ENCODE data around the gene EFHC1.

Gene EFHC1

DNA sequence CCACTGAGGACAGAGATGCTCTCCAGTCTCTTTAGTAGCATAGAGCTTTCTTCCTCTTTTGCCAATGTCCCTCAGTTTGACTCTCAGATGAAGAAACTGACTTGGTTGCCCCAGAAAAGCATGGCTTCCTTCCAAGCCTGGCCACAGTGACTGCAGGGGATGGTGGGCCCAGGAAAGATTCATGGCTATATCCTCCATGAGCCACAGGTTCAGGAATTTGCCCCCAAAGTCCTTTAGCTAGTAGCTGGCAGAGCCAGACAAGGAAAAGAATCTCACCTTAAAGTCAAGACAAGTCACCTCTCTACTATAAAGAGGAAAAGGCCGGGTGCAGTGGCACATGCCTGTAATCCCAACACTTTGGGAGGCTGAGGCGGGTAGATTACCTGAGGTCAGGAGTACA is 113.3 kb downstream of the EFHC1 start:
- Mint-ChIP-seq H3K4me1 (peaks cover 23% of the 10 kb centered on the region), H3K9me3 (no peaks in the 10 kb centered on the region), H3K27me3 (no peaks in the 10 kb centered on the region), H3K27ac (no peak overlapping the region), H3K36me3 (peaks cover 10% of the 10 kb centered on the region), H3K4me3 (no peak overlapping the region)
- ATAC-seq (ENCODE audit: low read depth) (no peak), DNase-seq (ENCODE audit: low spot score in 2 of 2) (no peak)

DNA sequence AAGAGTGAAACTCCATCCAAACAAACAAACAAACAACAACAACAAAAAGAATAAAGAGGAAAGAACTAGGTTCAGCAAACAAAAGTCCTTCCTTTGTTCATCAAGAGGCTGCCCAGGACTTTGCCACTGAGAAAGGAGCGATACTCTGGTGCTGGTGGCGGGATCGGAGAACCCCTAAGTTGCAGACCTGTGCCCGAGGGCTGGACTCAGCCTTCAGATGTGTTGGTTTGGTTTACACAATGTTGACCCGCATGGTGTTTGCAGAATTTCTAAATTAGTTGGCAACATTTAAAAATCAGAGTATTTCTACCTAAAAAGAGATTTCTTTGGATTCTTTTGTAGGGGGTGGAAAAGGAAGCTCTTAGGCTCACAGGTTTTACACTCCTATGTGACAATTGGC is 114.2 kb downstream of the EFHC1 start:
- Mint-ChIP-seq H3K27ac (no peak overlapping the region), H3K4me1 (peaks cover 23% of the 10 kb centered on the region), H3K36me3 (peaks cover 10% of the 10 kb centered on the region)

DNA sequence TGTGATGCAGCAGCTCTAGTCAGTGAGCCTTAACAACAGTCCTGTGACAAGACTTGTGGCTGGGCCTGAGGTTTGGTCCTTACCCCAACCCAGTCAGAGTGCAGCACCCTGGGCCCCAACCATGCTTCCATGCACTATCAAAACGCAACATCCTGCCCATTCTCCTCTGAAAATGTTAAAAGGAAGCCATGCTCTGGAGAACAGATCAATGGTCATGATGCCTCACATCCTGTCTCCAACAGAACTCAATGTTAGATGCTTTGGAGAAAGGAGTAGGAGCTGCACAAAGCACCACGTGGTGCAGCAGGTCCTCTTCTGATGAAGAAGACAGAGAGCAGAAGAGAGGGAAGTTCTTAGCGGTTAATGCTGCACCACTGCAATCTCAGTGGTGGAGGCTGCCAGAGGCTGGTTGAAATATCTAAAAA is 114.8 kb downstream of the EFHC1 start:
- no peak for ATAC-seq (ENCODE audit: low read depth)
- Mint-ChIP-seq H3K27me3 (no peaks in the 10 kb centered on the region), H3K27ac (no peak overlapping the region), H3K4me3 (no peak overlapping the region), H3K36me3 (peaks cover 10% of the 10 kb centered on the region), H3K9me3 (no peaks in the 10 kb centered on the region), H3K4me1 (peaks cover 24% of the 10 kb centered on the region)
- DNase-seq (ENCODE audit: low spot score in 2 of 2) = no peak

More for the DNA sequence above, 114.2 kb downstream of the EFHC1 start:
- no peaks in the 10 kb centered on the region for H3K9me3 Mint-ChIP-seq
- H3K4me3 Mint-ChIP-seq = no peak overlapping the region
- DNase-seq (ENCODE audit: low spot score in 2 of 2) (no peak), ATAC-seq (ENCODE audit: low read depth) (no peak)
- H3K27me3 Mint-ChIP-seq = no peaks in the 10 kb centered on the region

DNA sequence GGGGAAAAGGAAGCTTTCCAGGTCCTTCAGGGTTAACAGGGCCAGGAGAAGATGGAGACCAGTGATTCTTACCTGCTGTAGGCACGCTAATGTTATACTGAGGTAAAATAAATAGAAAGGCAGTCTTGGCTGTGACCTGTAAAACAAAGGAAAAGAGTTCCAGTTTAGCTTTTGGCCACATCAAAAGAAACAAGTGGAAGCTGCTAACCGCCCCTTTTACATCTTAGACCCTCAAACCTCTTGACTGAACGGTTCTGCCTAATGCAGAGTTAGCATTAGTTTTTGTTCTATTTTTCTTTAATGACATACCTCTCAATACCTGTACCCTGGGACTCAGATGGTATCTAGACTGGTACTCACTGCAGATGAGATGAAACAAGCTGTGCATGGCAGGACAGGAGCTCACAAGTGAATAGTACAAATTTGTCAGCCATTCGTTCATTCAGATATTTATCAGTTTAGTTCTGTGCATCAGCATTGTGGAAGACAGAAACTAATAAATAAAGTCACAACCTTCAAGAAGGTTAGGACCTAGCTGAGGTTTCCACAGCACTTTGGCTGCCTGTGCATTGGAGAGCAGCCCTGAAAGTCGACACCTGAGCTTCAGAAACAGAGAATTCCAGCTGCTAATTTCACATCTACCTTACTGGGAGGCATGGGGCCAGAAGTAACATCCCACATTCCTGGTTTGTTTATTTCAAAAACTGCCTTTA is 115.7 kb downstream of the EFHC1 start:
- no peak for ATAC-seq (ENCODE audit: low read depth)
- H3K9me3 Mint-ChIP-seq = no peaks in the 10 kb centered on the region
- no peaks in the 10 kb centered on the region for H3K27me3 Mint-ChIP-seq
- no peak overlapping the region for H3K27ac Mint-ChIP-seq
- H3K4me3 Mint-ChIP-seq = no peak overlapping the region
- H3K4me1 Mint-ChIP-seq = peaks cover 30% of the 10 kb centered on the region
- peaks cover 10% of the 10 kb centered on the region for H3K36me3 Mint-ChIP-seq
- DNase-seq (ENCODE audit: low spot score in 2 of 2) = no peak

DNA sequence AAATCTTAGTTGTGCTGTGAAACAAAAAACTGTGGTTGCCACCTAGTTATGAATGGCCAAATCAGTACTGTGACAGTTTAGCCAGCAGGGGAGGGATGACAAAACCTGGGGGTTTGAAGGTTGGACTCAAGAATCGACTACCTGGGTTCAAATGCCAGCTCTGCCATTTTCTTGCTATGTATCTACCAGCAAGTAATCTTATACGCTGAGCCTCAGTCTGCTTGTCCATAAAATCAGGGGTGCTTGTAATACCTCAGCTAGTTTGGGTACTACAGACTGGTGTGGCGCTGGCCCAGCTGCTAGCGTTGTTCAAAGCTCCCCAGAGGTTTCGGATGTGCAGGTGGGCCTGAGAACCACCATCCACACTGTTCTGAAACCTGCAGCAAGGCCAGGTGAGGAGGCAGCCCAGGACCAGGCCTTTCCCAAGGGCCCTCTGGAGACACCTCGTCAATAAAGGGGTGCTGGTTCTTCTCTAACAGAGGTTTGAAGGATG is 116.3 kb downstream of the EFHC1 start:
- Mint-ChIP-seq H3K4me3 (no peak overlapping the region), H3K9me3 (no peaks in the 10 kb centered on the region), H3K27me3 (no peaks in the 10 kb centered on the region), H3K36me3 (peaks cover 10% of the 10 kb centered on the region), H3K4me1 (peaks cover 29% of the 10 kb centered on the region), H3K27ac (no peak overlapping the region)
- ATAC-seq (ENCODE audit: low read depth) (no peak), DNase-seq (ENCODE audit: low spot score in 2 of 2) (no peak)

DNA sequence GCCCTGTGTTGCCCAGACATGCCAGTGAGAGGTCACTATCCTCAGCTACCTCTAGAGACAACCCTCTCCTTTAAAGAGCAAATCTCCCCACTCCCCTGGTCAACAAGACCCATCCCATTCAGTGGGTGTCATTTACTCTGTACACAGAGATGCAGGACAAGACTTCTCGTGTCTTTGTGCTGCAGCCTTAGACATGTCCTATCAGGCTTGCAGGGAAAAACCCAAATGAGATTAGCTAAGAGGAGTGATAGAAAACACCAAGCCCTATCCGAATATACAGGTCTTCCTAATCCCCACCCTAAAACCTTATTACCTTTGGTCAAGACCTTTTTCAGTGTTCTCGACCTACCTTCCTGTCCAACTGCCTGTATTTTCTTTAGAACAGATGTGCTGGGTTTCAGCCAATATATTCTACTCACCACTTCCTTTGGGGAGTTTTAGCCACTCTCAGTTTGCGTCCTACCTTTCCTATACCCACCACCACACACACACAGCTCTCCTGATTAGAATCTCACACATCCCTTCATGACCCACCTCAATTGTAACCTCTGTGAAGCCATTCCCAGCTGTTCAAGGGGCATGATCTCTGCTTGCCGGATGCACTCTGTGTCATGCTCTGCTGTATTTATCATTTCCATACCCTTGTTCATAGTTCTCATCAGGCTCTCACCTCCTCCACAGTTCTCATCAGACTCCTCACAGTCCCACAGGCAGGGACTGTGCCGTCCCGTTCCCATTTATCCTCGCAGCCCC is 117.0 kb downstream of the EFHC1 start:
- Mint-ChIP-seq H3K27me3 (no peaks in the 10 kb centered on the region), H3K4me3 (no peak overlapping the region), H3K27ac (peak overlapping the region; percentile 43), H3K36me3 (peaks cover 7% of the 10 kb centered on the region), H3K4me1 (peaks cover 27% of the 10 kb centered on the region), H3K9me3 (no peaks in the 10 kb centered on the region)
- DNase-seq (ENCODE audit: low spot score in 2 of 2) = no peak
- peak; percentile 37 for ATAC-seq (ENCODE audit: low read depth)

DNA sequence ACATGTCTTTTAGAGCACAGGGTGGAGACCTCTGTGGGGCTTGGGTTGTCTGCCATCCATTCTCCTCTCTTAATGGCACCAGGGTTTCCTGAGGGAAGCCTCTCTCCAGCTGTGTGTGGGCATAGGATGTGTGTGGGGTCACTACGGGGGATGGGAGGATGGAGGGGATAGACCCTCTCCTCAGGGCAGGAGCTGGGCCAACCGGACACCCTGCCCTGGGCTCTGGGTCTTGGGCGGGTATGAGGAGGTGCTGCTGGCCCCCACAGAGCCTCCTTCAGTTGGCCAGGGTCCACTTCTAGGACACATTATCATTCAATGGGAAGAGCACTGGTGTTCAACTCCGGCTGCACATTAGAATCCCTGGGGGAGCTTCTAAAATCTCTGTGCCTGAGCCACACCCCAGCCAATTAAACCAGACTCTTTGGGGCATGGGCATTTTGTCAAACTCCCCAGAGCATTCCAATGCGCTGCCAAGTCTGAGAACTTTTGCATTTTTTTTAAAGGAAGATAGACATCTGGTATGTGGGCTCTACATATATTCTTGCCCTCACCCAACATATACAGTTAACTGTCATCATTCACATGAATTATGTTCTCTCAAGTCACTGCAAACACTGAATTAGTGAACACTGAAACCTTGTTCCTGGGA is 118.2 kb downstream of the EFHC1 start:
- no peaks in the 10 kb centered on the region for H3K9me3 Mint-ChIP-seq
- H3K36me3 Mint-ChIP-seq = peaks cover 7% of the 10 kb centered on the region
- ATAC-seq (ENCODE audit: low read depth) = no peak
- no peak for DNase-seq (ENCODE audit: low spot score in 2 of 2)
- H3K4me3 Mint-ChIP-seq = no peak overlapping the region
- no peaks in the 10 kb centered on the region for H3K27me3 Mint-ChIP-seq
- peaks cover 27% of the 10 kb centered on the region for H3K4me1 Mint-ChIP-seq
- H3K27ac Mint-ChIP-seq = peak overlapping the region; percentile 43

DNA sequence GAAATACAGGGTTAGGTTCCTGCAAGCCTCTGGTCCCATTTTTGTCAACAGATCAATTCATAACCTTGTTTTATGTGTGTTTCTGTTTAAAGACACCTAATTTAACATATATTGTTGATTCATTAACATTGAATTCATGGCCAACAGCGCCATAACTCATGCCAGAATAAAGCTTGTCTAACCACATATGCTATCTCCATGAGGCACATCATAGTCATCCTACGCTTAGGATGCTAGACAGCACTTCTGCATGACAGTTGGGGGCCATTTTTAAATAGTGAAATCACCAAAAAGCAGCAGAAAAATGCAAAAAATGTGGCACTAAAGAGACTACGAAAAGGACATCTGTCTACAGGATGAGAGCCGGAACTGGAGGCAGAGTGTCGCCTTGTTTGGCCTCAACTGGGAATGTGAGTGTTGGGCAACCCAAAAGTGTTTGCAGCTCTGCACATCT is 118.8 kb downstream of the EFHC1 start:
- H3K4me1 Mint-ChIP-seq = peaks cover 27% of the 10 kb centered on the region

DNA sequence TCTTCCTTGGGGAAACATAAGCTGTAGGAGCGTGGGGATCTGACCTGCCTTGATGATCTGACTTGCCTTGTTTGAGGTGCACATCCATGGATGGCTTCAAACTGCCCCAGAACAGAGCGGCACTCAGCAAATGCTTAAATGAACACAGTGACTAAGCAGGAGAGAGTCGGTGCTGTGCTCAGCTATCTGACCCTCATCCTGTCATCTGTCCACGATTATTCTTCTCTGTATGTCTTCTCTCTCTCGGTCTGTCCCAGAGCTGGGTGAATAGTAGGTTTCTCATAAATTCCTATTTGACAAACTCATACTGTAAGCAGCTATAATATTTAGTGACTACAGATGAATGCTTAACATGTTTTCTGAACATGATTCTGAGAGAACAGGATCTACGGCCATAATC is 119.5 kb downstream of the EFHC1 start:
- H3K9me3 Mint-ChIP-seq = no peaks in the 10 kb centered on the region
- peaks cover 10% of the 10 kb centered on the region for H3K36me3 Mint-ChIP-seq
- ATAC-seq (ENCODE audit: low read depth) (no peak), DNase-seq (ENCODE audit: low spot score in 2 of 2) (no peak)
- no peak overlapping the region for H3K4me3 Mint-ChIP-seq
- H3K4me1 Mint-ChIP-seq = peaks cover 31% of the 10 kb centered on the region
- H3K27ac Mint-ChIP-seq = peak overlapping the region; percentile 30
- no peaks in the 10 kb centered on the region for H3K27me3 Mint-ChIP-seq

More for the DNA sequence above, 118.8 kb downstream of the EFHC1 start:
- ATAC-seq (ENCODE audit: low read depth) (no peak), DNase-seq (ENCODE audit: low spot score in 2 of 2) (no peak)
- Mint-ChIP-seq H3K4me3 (no peak overlapping the region), H3K27me3 (no peaks in the 10 kb centered on the region), H3K36me3 (peaks cover 7% of the 10 kb centered on the region), H3K9me3 (no peaks in the 10 kb centered on the region), H3K27ac (no peak overlapping the region)

DNA sequence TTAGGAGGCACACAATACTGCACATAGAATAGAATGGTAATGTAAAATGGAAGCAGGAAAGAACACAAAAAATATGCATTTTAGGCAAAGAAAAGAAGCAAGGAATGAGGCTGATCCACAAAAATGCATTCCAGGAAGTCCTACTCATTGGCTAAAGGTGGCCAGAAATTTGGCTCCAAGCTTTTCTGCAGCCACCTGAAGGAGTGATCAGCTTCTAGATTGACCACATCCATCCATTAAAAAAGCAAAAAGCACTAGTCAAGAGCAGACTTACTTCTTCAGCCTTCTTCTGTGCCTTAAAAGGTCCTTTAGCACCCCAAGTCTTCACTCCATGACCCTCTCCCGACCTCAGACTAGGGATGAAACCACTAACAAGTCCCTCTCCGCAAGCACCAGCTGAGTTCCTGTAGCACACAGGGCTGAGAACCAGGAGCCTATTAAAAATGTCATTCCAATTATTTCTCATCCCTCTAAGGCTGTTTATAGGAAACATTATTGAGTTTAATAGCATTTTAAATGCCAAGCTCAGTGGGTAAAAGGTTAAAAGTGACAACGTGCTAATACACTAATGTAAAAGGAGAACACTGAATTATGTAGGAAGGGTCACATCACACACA is 120.3 kb downstream of the EFHC1 start:
- DNase-seq (ENCODE audit: low spot score in 2 of 2) (no peak), ATAC-seq (ENCODE audit: low read depth) (no peak)
- Mint-ChIP-seq H3K4me1 (peaks cover 29% of the 10 kb centered on the region), H3K4me3 (no peak overlapping the region), H3K9me3 (no peaks in the 10 kb centered on the region), H3K36me3 (peaks cover 5% of the 10 kb centered on the region), H3K27ac (peak overlapping the region; percentile 30), H3K27me3 (no peaks in the 10 kb centered on the region)

DNA sequence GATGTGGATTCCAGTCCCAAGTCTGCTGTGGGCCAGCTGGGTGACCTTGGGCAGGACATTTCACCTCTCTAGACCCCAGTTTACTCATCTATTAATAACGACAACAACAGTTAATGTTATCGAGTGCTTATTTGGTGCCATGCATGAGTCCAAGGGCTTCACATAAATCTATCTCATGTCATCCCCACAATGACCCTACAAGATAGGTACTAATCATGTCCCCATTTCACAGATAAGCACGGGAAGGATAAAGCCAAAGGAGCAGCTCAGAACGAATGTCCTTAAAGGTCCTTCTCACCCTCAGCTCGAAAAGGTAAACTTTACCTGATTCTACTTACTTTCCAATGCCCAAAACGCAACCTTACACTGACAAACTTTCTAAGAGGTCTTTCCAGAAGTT is 121.0 kb downstream of the EFHC1 start:
- no peak for ATAC-seq (ENCODE audit: low read depth)
- Mint-ChIP-seq H3K4me1 (peaks cover 31% of the 10 kb centered on the region), H3K27ac (no peak overlapping the region), H3K27me3 (no peaks in the 10 kb centered on the region), H3K4me3 (no peak overlapping the region), H3K9me3 (no peaks in the 10 kb centered on the region), H3K36me3 (peaks cover 6% of the 10 kb centered on the region)
- DNase-seq (ENCODE audit: low spot score in 2 of 2) = no peak

DNA sequence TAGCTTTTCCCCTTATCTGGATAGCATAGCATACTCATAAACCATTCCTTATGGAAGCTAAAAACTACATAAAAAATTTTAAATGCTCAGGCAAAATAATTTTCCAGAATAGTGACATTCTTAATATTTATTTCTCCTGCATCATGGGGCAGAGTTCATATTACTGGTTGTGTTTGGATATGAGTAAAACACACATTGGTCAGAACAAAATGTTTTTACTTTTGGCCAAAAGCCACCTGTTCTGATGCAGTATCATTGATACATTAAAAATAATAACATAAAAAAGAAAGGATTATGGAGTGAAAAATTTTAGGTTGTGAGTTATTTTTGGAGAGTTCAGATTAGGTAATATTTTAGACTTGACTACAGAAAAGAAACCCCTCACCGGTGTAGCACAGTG is 123.1 kb downstream of the EFHC1 start:
- DNase-seq (ENCODE audit: low spot score in 2 of 2) = no peak
- H3K27me3 Mint-ChIP-seq = no peaks in the 10 kb centered on the region
- no peak for ATAC-seq (ENCODE audit: low read depth)
- no peak overlapping the region for H3K27ac Mint-ChIP-seq
- H3K36me3 Mint-ChIP-seq = peaks cover 15% of the 10 kb centered on the region
- H3K4me3 Mint-ChIP-seq = no peak overlapping the region
- H3K9me3 Mint-ChIP-seq = no peaks in the 10 kb centered on the region
- H3K4me1 Mint-ChIP-seq = peaks cover 34% of the 10 kb centered on the region

DNA sequence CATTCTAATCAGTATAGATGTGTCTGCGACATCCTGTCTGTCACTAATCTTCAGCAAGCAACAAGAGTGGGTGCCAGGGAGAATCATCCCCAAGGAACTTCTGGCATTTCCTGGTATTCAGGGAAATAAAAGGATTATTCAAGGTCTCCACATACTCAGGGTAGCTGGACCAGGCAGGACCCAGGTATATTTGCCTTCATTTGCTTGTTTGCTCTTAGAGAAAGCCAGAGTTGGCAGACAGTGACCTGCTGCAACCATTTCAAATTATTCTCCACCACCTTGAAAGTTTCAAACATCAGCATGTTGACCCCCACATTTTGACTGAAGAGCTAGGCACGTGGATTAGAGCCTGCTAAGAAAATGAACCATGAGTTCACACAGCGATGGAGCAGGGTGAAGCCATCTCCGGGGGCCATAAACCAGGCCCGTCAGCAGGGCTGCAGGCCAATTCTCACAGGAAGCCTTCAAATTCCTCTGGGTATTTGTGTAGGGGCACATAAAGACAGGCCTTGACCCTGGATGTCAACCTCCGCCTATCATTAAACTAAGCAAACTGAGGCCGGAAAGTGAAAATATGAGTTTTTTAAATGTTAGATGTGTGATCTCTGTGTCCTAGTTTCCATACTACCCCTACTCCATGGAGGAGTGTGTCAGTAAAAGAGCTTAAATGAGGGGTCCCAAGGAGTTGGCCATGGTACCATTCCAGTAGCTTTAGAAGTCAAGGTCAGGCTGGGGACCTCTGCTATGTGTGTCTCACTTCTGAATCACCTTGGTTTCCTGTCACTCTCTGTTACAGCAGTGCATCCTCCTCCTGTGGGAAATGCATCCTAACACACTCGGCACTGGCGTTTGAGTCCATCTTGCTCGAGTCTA is 123.8 kb downstream of the EFHC1 start:
- Mint-ChIP-seq H3K4me1 (peaks cover 36% of the 10 kb centered on the region), H3K36me3 (peaks cover 16% of the 10 kb centered on the region), H3K27ac (no peak overlapping the region), H3K9me3 (no peaks in the 10 kb centered on the region), H3K27me3 (no peaks in the 10 kb centered on the region), H3K4me3 (no peak overlapping the region)
- no peak for DNase-seq (ENCODE audit: low spot score in 2 of 2)
- no peak for ATAC-seq (ENCODE audit: low read depth)
